ENCODE data around the gene FAF1. TPM values are rescaled to one million over a fixed set of nuclear protein-coding genes. Genes with fewer than 3 reads are reported as not detected.

The FAF1 gene
- total and polyA plus RNA-seq, 9 of the 15 experiments (the other 6 are each of a cell fraction or from before 2014, with no cell fraction given), result 48.7 to 225 (median 118) TPM

DNA sequence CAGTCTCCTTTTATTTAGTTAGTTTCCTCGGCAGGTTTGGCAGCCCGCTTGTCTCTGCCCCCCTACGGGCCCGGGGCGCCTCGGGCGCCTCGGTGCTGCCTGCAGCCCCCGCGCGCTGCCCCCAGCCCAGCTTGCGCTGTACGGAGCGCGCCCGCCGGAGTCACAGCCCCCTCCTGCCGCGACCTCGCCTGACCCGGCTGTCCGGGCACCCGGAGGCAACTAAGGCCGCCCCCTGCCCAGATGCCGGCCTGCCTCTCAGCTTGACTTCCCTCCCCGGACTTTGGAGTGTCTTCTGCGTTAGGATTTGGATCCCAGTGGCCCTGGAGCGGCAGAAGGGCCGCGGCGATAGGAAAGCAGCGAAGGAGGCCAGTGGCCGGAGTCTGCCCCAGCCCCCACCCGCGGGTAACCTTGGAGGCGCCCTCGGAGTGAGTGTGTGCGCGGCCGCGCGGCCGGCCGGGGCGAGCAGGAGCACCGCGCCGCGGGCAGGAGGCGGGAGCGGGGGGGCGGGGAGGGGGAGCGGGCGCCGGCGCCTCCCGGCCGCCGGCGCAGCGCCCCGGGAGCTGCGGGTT, 17.6 kb upstream of the FAF1 start (continued):
- TF ChIP-seq, protein P1, sequence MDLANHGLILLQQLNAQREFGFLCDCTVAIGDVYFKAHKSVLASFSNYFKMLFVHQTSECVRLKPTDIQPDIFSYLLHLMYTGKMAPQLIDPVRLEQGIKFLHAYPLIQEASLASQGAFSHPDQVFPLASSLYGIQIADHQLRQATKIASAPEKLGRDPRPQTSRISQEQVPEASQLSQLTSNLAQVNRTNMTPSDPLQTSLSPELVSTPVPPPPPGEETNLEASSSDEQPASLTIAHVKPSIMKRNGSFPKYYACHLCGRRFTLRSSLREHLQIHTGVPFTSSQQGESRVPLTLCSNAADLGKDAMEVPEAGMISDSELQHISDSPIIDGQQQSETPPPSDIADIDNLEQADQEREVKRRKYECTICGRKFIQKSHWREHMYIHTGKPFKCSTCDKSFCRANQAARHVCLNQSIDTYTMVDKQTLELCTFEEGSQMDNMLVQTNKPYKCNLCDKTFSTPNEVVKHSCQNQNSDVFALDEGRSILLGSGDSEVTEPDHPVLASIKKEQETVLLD (IDR thresholded peaks at IDR 0.05), result no peak
- no peak for TF ChIP-seq KLF16 (IDR thresholded peaks at IDR 0.05)
- TF ChIP-seq ZNF551 (CRISPR knock-in tag; IDR thresholded peaks at IDR 0.05), result no peak
- no peak; the same call in 1 of the 2 replicates for TF ChIP-seq ZNF175 (CRISPR knock-in tag; IDR thresholded peaks at IDR 0.05; ENCODE audit: low read depth)
- TF ChIP-seq RBBP5 (IDR thresholded peaks at IDR 0.05; ENCODE audit: borderline replicate concordance, insufficient read depth, low read length, poor library complexity, severe bottlenecking), result peak; percentile 80
- no peak for TF ChIP-seq CBX5 (IDR thresholded peaks at IDR 0.05; ENCODE audit: borderline replicate concordance, low read depth)
- TF ChIP-seq NUFIP1 (IDR thresholded peaks at IDR 0.05; ENCODE audit: partially characterized antibody), result no peak
- no peak for TF ChIP-seq SMARCA5 (IDR thresholded peaks at IDR 0.05)
- TF ChIP-seq ERF (CRISPR knock-in tag; IDR thresholded peaks at IDR 0.05), result peak; percentile 65
- no peak for TF ChIP-seq NR2C1 (IDR thresholded peaks at IDR 0.05)
- no peak for TF ChIP-seq NR2C1 (tag; IDR thresholded peaks at IDR 0.05)
- TF ChIP-seq, protein P2, sequence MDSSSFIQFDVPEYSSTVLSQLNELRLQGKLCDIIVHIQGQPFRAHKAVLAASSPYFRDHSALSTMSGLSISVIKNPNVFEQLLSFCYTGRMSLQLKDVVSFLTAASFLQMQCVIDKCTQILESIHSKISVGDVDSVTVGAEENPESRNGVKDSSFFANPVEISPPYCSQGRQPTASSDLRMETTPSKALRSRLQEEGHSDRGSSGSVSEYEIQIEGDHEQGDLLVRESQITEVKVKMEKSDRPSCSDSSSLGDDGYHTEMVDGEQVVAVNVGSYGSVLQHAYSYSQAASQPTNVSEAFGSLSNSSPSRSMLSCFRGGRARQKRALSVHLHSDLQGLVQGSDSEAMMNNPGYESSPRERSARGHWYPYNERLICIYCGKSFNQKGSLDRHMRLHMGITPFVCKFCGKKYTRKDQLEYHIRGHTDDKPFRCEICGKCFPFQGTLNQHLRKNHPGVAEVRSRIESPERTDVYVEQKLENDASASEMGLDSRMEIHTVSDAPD (CRISPR knock-in tag; IDR thresholded peaks at IDR 0.05), result no peak
- TF ChIP-seq STAT5A (IDR thresholded peaks at IDR 0.05; ENCODE audit: borderline replicate concordance, low read length), result no peak
- TF ChIP-seq SIN3A (IDR thresholded peaks at IDR 0.05; ENCODE audit: borderline replicate concordance in 2 of 2, control insufficient read depth in 1 of 2, low read depth in 2 of 2, low read length in 2 of 2), result no peak
- TF ChIP-seq, protein P3, sequence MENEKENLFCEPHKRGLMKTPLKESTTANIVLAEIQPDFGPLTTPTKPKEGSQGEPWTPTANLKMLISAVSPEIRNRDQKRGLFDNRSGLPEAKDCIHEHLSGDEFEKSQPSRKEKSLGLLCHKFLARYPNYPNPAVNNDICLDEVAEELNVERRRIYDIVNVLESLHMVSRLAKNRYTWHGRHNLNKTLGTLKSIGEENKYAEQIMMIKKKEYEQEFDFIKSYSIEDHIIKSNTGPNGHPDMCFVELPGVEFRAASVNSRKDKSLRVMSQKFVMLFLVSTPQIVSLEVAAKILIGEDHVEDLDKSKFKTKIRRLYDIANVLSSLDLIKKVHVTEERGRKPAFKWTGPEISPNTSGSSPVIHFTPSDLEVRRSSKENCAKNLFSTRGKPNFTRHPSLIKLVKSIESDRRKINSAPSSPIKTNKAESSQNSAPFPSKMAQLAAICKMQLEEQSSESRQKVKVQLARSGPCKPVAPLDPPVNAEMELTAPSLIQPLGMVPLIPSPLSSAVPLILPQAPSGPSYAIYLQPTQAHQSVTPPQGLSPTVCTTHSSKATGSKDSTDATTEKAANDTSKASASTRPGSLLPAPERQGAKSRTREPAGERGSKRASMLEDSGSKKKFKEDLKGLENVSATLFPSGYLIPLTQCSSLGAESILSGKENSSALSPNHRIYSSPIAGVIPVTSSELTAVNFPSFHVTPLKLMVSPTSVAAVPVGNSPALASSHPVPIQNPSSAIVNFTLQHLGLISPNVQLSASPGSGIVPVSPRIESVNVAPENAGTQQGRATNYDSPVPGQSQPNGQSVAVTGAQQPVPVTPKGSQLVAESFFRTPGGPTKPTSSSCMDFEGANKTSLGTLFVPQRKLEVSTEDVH (IDR thresholded peaks at IDR 0.05; ENCODE audit: low read depth, partially characterized antibody), result no peak
- TF ChIP-seq MCM5 (IDR thresholded peaks at IDR 0.05; ENCODE audit: low read depth), result no peak
- peak; percentile 33; the same call in 1 of the 2 replicates for TF ChIP-seq BHLHE40 (IDR thresholded peaks at IDR 0.05; ENCODE audit: low read length)
- TF ChIP-seq, protein P4, sequence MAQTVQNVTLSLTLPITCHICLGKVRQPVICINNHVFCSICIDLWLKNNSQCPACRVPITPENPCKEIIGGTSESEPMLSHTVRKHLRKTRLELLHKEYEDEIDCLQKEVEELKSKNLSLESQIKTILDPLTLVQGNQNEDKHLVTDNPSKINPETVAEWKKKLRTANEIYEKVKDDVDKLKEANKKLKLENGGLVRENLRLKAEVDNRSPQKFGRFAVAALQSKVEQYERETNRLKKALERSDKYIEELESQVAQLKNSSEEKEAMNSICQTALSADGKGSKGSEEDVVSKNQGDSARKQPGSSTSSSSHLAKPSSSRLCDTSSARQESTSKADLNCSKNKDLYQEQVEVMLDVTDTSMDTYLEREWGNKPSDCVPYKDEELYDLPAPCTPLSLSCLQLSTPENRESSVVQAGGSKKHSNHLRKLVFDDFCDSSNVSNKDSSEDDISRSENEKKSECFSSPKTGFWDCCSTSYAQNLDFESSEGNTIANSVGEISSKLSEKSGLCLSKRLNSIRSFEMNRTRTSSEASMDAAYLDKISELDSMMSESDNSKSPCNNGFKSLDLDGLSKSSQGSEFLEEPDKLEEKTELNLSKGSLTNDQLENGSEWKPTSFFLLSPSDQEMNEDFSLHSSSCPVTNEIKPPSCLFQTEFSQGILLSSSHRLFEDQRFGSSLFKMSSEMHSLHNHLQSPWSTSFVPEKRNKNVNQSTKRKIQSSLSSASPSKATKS (CRISPR knock-in tag; IDR thresholded peaks at IDR 0.05), result no peak
- no peak for TF ChIP-seq TGIF2 (CRISPR knock-in tag; IDR thresholded peaks at IDR 0.05)
- TF ChIP-seq ZNF143 (CRISPR knock-in tag; IDR thresholded peaks at IDR 0.05), result no peak
- TF ChIP-seq ETS2 (tag; IDR thresholded peaks at IDR 0.05; ENCODE audit: borderline replicate concordance, poor library complexity, severe bottlenecking), result no peak

All from K562 (cell line).